Regular cardiac myocyte (primary cell): ENCODE measurements around the gene GPR173. TPM values are rescaled to one million over a fixed set of nuclear protein-coding genes. Genes with fewer than 3 reads are reported as not detected.

ENCODE experiments used
- total RNA-seq: library from RNA; depleted of rRNA; stranded (reverse); fragments of >200 nt; gene quantifications from 2 replicates; pipeline ENCODE4 v1.2.3, GENCODE V29; 2014

GPR173 gene, protein sequence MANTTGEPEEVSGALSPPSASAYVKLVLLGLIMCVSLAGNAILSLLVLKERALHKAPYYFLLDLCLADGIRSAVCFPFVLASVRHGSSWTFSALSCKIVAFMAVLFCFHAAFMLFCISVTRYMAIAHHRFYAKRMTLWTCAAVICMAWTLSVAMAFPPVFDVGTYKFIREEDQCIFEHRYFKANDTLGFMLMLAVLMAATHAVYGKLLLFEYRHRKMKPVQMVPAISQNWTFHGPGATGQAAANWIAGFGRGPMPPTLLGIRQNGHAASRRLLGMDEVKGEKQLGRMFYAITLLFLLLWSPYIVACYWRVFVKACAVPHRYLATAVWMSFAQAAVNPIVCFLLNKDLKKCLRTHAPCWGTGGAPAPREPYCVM
- total RNA-seq: 2.0 and 2.1 TPM in 2 replicates

DNA sequence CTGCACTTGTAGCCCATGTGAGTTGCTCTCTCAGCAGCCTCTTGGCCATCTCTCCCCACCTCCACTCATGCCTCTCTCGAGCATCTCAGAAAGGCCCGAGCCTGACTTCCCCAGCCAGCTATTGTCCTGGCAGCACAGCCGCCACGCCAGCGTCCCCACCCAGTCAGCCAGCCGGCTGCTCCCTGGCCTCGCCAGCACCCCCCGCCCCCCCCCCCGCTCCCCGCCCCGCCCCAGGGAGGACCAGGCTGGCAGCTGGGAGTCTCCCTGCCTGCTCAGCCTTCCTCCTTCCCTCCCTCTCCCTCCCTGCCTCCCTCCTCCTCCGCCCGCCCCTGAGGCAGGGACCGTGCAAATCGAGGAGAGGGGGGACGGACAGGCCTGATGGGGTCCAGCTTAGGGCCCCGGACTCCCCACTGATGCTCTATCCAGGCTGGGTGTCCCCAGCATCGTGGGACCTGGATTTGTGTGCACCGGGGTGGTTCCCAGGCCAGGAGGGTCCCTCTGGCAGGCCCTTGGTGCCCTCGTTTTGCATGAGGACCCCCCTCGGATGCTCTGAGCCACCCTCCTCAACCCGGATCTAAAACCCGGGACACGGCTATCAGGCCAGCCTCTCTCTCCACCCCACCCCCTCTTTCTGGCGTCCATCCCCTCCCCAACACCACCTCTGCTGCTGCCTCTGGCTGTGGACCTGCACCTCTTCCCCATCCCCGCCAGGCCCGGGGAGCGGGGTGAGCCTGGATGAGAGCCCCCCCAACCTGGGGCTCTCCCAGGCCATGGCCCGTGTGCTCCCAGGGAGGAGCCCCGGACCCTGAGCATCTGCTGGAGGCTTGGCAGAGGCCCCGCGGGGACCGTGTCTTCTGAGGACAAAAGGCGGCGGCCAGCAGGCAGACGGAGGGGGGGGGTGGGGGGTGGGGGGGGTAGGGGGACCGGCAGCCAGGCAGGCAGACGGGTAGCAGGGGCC lies at the start of gene GPR173:
Gene GPR173, plus strand, starts transcription at position 621 of the 958 bp plus-strand sequence. CDS start 27,833 bp downstream, outside the sequence.

DNA sequence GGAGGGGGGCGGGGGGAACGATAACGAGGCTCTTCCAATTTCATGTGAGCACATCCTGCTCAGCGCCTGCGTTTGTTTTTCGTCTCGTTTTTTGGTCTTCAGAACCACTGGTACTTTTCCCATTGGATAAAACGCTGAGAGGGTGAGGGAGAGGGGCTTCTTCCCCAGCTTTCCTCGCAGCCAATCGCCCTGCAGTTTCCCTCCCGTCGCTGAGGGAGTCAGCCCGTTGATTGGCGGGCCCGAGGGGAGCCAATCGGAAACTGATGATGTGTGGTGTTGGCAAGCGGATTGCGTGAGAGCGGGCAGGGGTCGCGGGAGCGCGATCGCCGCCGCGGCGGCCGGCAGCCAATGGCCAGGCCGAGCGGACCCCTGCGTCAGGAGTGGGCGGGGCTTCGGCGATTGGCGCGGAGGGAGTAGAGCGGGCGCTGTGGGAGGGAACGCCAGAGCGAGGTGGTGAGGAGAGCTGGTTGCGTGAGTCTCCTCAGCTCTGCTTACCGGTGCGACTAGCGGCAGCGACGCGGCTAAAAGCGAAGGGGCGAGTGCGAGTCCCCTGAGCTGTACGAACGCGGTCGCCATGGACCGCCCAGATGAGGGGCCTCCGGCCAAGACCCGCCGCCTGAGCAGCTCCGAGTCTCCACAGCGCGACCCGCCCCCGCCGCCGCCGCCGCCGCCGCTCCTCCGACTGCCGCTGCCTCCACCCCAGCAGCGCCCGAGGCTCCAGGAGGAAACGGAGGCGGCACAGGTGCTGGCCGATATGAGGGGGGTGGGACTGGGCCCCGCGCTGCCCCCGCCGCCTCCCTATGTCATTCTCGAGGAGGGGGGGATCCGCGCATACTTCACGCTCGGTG lies 33.6 kb downstream of the GPR173 start, which contains the start of gene TSPYL2:
Gene TSPYL2, plus strand, starts transcription at position 443 of the 848 bp plus-strand sequence. Its CDS starts 132 bp downstream, at position 575.

DNA sequence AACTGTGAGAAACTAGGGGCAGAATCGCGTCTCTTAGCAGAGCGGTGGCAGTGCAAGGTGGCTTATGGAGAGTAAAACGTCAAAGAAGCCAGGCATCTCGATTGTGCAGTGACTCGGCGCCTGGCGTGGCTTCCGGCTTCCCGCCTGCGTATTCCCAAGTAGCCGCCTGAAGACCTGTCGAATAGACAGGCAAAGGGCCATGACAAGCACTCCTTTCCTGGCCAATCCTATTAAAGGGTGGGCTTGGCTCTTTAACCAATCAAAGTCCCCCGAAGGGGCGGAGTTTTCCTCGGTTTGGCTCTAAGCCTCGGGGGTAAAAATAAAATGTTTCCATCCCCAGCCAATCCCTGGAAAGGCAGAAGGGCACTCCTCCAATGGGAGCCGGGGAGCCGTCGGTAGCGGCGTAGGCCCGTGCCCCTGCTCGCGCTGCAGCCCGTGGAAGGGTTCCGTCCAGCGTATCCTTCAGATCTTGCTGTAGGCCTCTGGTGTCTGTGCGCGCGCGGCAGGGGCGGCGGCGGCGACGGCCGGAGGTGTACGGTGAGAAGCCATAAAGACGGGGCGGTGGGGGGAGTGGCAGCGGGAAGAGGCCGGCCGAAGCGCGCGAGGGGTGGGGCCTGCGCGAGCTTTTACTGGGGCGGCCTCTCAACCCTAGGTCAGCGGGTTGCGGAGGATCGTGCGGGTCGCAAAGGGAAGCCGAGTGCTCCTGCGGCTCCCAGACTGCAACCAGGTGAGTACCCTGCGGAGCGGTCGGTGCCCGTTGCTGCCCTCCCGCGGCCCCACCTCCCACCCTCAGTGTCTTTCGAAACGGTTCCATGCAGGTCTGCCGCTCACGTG lies 45.4 kb downstream of the GPR173 start, which contains the start of gene KANTR:
Gene KANTR, plus strand, starts transcription at position 395 of the 834 bp plus-strand sequence. CDS start 30,131 bp downstream, outside the sequence.

Other genes with a start within 250 kb of the GPR173 start
- gene XAGE5, start 237.5 kb upstream of the GPR173 start, total RNA-seq: not detected in 2 replicates
- not detected in 2 replicates for gene XAGE3, start 180.7 kb upstream of the GPR173 start, total RNA-seq
- gene FAM156B, start 151.5 kb upstream of the GPR173 start, total RNA-seq: 17.2 and 17.6 TPM in 2 replicates
- gene FAM156A, start 90.3 kb upstream of the GPR173 start, total RNA-seq: 11.3 and 20.9 TPM in 2 replicates
- 13.0 and 15.5 TPM in 2 replicates for gene TSPYL2, start 33.6 kb downstream of the GPR173 start, total RNA-seq
- gene KANTR, start 45.4 kb downstream of the GPR173 start, total RNA-seq: 2.9 and 7.3 TPM in 2 replicates
- gene KDM5C, start 176.4 kb downstream of the GPR173 start, total RNA-seq: 113 and 164 TPM in 2 replicates
- 4.0 and 4.2 TPM in 2 replicates for gene IQSEC2, start 232.8 kb downstream of the GPR173 start, total RNA-seq